PC-9 (cell line): ENCODE results near the gene NINJ2. TPM values are rescaled to one million over a fixed set of nuclear protein-coding genes. Genes with fewer than 3 reads are reported as not detected.

Source experiments
- BruUV-seq: library from RNA; stranded (reverse); fragments of 400-500 nt; replicated peaks from 2 replicates; lab custom pipeline; 2021; lab: Mats Ljungman, UMichigan
- CTCF ChIA-PET: fragments of 300-600 bp; sonication (Branson Sonifier 250); formaldehyde crosslinking; loops from one replicate; lab custom pipeline; 2022; ENCODE audit warnings: antibody characterized with exemption; lab: Charles Lee
- POLR2A ChIA-PET: fragments of 300-600 bp; sonication (Branson Sonifier 250); formaldehyde crosslinking; loops from one replicate; lab custom pipeline; 2022; ENCODE audit warnings: antibody characterized with exemption; ENCODE audit not compliant: unreplicated experiment; lab: Charles Lee
- DNase-seq, 2 experiments: peaks; one replicate each; pipeline versions ENCODE4 v3.0.0 to v3.0.0-alpha.2; 2015 to 2022; ENCODE audit warnings: mixed read lengths in 1 of 2
- H2AFZ ChIP-seq: fragments of 200-600 bp; sonication (generic); 2 replicates; pipeline ENCODE4 v1.8.1; 2017; ENCODE audit warnings: antibody characterized with exemption
- H3F3A ChIP-seq: fragments of 200-600 bp; sonication (generic); 2 replicates; pipeline ENCODE4 v1.8.1; 2017; ENCODE audit warnings: antibody characterized with exemption, mild to moderate bottlenecking, low read depth; ENCODE audit not compliant: insufficient read depth
- H3K27ac ChIP-seq: fragments of 200-600 bp; sonication (generic); 2 replicates; pipeline ENCODE4 v1.6.1; 2016; ENCODE audit warnings: mixed run types
- H3K27me3 ChIP-seq: fragments of 200-600 bp; sonication (generic); 2 replicates; pipeline ENCODE4 v1.6.1; 2016; ENCODE audit warnings: low read depth, mixed run types; ENCODE audit not compliant: insufficient read depth
- H3K36me3 ChIP-seq: fragments of 200-600 bp; sonication (generic); 2 replicates; pipeline ENCODE4 v1.6.1; 2016; ENCODE audit warnings: low read depth, mixed run types
- H3K4me1 ChIP-seq: fragments of 200-600 bp; sonication (generic); replicated peaks from 2 replicates; pipeline ENCODE4 v1.6.1; 2016; ENCODE audit warnings: mixed run types; ENCODE audit not compliant: insufficient read depth
- H3K4me2 ChIP-seq: fragments of 200-600 bp; sonication (generic); 2 replicates; pipeline ENCODE4 v1.6.1; 2017; ENCODE audit warnings: mixed run types
- H3K4me3 ChIP-seq: fragments of 200-600 bp; sonication (generic); 2 replicates; pipeline ENCODE4 v1.6.1; 2016; ENCODE audit warnings: mixed run types
- H3K79me2 ChIP-seq: fragments of 200-600 bp; sonication (generic); 2 replicates; pipeline ENCODE4 v1.6.1; 2017; ENCODE audit warnings: low read depth, mixed run types
- H3K9me2 ChIP-seq: fragments of 200-600 bp; sonication (generic); 2 replicates; pipeline ENCODE4 v1.8.1; 2017; ENCODE audit warnings: mild to moderate bottlenecking; ENCODE audit not compliant: insufficient read depth
- H3K9me3 ChIP-seq: fragments of 200-600 bp; sonication (generic); 2 replicates; pipeline ENCODE4 v1.8.1; 2016; ENCODE audit warnings: low read depth; ENCODE audit not compliant: insufficient read depth
- H4K20me1 ChIP-seq: fragments of 200-600 bp; sonication (generic); 2 replicates; pipeline ENCODE4 v1.8.1; 2017; ENCODE audit not compliant: insufficient read depth
- CTCF ChIP-seq: fragments of 200-600 bp; sonication (generic); conservative IDR thresholded peaks from 2 replicates; pipeline ENCODE4 v1.6.1; 2017; ENCODE audit warnings: mixed run types, antibody characterized with exemption, mild to moderate bottlenecking, moderate library complexity
- EZH2 ChIP-seq: fragments of 200-600 bp; sonication (generic); IDR thresholded peaks from 2 replicates; pipeline ENCODE4 v1.8.0; 2017; ENCODE audit warnings: antibody characterized with exemption, low read depth
- intact Hi-C: fragments of 100-400 bp; cut with micrococcal nuclease; formaldehyde crosslinking; loops from one replicate; pipeline ENCODE4 v1.10.0; 2022; ENCODE audit not compliant: unreplicated experiment
- total RNA-seq: library from RNA; stranded (reverse); gene quantifications from 2 replicates; pipeline ENCODE4 v1.2.3, GENCODE V29; 2021

NINJ2 gene
- total RNA-seq, 1 experiment from 2014 or later = 19.3 TPM

GRCh38 chr12:570435-570920, 92.8 kb downstream of the NINJ2 start:
- no peaks in the 10 kb centered on the region for H3K9me2 ChIP-seq
- no peak for TF ChIP-seq EZH2
- no peak for TF ChIP-seq CTCF
- H3K27me3 ChIP-seq = no peaks in the 10 kb centered on the region
- intact Hi-C loops = loop anchor here (2.0 to 5.0 kb wide), 4 partner anchors 62 to 544 kb away; no protein-coding TSS in a partner anchor
- H3K27ac ChIP-seq = peak overlapping the region; percentile 84
- DNase-seq = peak; percentile 85 to 89
- BruUV-seq = TSS peak; percentile 97
- peaks cover 23% of the 10 kb centered on the region for H3F3A ChIP-seq
- H2AFZ ChIP-seq = peak overlapping the region; percentile 97
- no peaks in the 10 kb centered on the region for H3K9me3 ChIP-seq
- no peaks in the 10 kb centered on the region for H3K79me2 ChIP-seq
- H3K4me2 ChIP-seq = peak overlapping the region; percentile 94
- H4K20me1 ChIP-seq = no peaks in the 10 kb centered on the region
- ChIA-PET POLR2A (interaction anchor here (0.6 to 0.8 kb wide), 7 partner anchors 67 to 1038 kb away, joined by 3 to 4 read pairs (median 3); partner anchors contain the start of gene RAD52), CTCF (interaction anchor here (0.5 to 3.7 kb wide), 9 partner anchors 16 to 523 kb away, joined by 3 to 25 read pairs (median 5); partner anchors contain the start of gene WNK1)
- H3K4me1 ChIP-seq = peaks cover 25% of the 10 kb centered on the region
- H3K4me3 ChIP-seq = peak overlapping the region; percentile 77
- H3K36me3 ChIP-seq = no peaks in the 10 kb centered on the region

GRCh38 chr12:569803-570434, 93.3 kb downstream of the NINJ2 start:
- H3K4me2 ChIP-seq = peak overlapping the region; percentile 94
- ChIA-PET CTCF (interaction anchor here (0.5 to 3.7 kb wide), 6 partner anchors 16 to 523 kb away, joined by 3 to 25 read pairs (median 4); partner anchors contain the start of gene WNK1), POLR2A (no interaction called here)
- TF ChIP-seq CTCF = peak; percentile 94
- TF ChIP-seq EZH2 = no peak
- no peaks in the 10 kb centered on the region for H3K79me2 ChIP-seq
- DNase-seq = peak; percentile 61 to 90
- peak overlapping the region; percentile 77 for H3K4me3 ChIP-seq
- H3K27me3 ChIP-seq = no peaks in the 10 kb centered on the region
- H3F3A ChIP-seq = peaks cover 23% of the 10 kb centered on the region
- peak overlapping the region; percentile 84; the same call in 1 of the 2 replicates for H3K27ac ChIP-seq
- no peaks in the 10 kb centered on the region for H3K9me3 ChIP-seq
- H3K9me2 ChIP-seq = no peaks in the 10 kb centered on the region
- H4K20me1 ChIP-seq = no peaks in the 10 kb centered on the region
- BruUV-seq = no TSS peak
- peaks cover 25% of the 10 kb centered on the region for H3K4me1 ChIP-seq
- intact Hi-C loops = loop anchor here (2.0 to 5.0 kb wide), 4 partner anchors 63 to 545 kb away; no protein-coding TSS in a partner anchor
- H3K36me3 ChIP-seq = no peaks in the 10 kb centered on the region
- H2AFZ ChIP-seq = peak overlapping the region; percentile 97

- H3K9me3 ChIP-seq = no peaks in the 10 kb centered on the region
- H3K4me3 ChIP-seq = peak overlapping the region; percentile 77; the same call in 1 of the 2 replicates
- peaks cover 23% of the 10 kb centered on the region for H3F3A ChIP-seq
- H4K20me1 ChIP-seq = no peaks in the 10 kb centered on the region
- no TSS peak for BruUV-seq
- H3K4me1 ChIP-seq = peaks cover 25% of the 10 kb centered on the region
- peak overlapping the region; percentile 97; the same call in 1 of the 2 replicates for H2AFZ ChIP-seq
- intact Hi-C loops = no loop called here
- H3K36me3 ChIP-seq = no peaks in the 10 kb centered on the region
- no peak overlapping the region for H3K27ac ChIP-seq
- CTCF ChIA-PET = interaction anchor here (0.7 to 3.7 kb wide), 2 partner anchors 81 to 182 kb away, joined by 5 to 25 read pairs; partner anchors contain the start of gene WNK1
- H3K79me2 ChIP-seq = no peaks in the 10 kb centered on the region
- no peak for DNase-seq
- no peaks in the 10 kb centered on the region for H3K9me2 ChIP-seq
- POLR2A ChIA-PET = interaction anchor here (0.6 kb wide), 1 partner anchor 127 kb away, joined by 3 read pairs; no protein-coding TSS in a partner anchor
- no peak for TF ChIP-seq CTCF
- no peak for TF ChIP-seq EZH2
- no peaks in the 10 kb centered on the region for H3K27me3 ChIP-seq
- peak overlapping the region; percentile 94 for H3K4me2 ChIP-seq
Measured at GRCh38 chr12:569091-569676, 94.1 kb downstream of the NINJ2 start.
